Subcutaneous adipose tissue (tissue), 4 donors: ENCODE measurements around the gene NAPSA. TPM values are rescaled to one million over a fixed set of nuclear protein-coding genes. Genes with fewer than 3 reads are reported as not detected.

Experiments used
- CTCF ChIP-seq: fragments of 450-650 bp; IDR thresholded peaks from one replicate; pipeline ENCODE4 v1.5.1; 2016; ENCODE audit warnings: low read depth, mild to moderate bottlenecking, control low read depth, antibody characterized with exemption, moderate library complexity
- total RNA-seq, 4 donors: library from RNA; depleted of rRNA; stranded (reverse); fragments of >200 nt; gene quantifications; one replicate each; pipeline ENCODE4 v1.1.0, GENCODE V29; 2016

Gene NAPSA
- total RNA-seq, 4 donors from 2014 or later = 0.66 to 1.3 (median 0.85) TPM; not detected in 1

DNA sequence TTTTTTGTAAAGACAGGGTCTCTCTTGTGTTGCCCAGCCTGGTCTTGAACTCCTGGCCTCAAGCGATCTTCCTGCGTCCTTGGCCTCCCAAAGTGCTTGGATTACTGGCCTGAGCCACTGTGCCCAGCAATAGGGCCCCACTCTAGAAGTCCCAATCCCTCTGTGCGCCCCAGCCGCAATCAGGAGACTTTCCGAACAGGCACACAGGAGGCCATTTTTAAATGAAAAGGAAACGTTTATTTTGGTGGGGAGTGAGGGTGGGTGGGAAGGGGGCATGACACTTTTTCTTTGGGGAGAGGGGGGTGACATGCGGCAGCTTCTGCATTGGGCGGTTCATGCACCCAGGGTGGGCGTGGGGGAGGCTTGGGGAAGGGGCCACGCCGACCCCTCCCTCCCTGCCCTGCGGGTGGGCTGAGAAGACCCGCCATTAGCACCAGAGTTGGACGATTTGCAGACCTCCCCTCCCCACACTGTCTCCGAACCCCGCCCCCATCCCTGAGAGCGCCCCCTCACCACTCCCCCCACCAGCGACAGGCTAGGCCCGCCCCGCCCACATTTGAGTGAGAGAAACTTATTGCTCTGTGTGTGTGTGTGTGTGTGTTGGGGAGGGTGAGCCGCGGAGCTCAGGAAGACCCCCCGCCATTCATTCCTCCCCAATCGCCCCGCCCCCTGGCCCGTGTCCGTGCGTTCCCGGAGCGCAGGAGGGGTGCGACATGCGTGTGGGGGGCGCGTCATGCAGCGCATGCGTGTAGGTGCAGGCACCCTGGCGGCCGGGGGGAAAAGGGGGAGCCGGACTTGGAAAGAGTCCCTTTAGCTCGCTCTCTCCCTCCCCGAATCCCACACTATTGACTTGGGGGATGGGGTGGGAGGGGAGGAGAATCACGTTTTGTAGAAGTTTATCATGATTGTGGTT, 53.5 kb downstream of the NAPSA start:
- TF ChIP-seq CTCF = no peak

DNA sequence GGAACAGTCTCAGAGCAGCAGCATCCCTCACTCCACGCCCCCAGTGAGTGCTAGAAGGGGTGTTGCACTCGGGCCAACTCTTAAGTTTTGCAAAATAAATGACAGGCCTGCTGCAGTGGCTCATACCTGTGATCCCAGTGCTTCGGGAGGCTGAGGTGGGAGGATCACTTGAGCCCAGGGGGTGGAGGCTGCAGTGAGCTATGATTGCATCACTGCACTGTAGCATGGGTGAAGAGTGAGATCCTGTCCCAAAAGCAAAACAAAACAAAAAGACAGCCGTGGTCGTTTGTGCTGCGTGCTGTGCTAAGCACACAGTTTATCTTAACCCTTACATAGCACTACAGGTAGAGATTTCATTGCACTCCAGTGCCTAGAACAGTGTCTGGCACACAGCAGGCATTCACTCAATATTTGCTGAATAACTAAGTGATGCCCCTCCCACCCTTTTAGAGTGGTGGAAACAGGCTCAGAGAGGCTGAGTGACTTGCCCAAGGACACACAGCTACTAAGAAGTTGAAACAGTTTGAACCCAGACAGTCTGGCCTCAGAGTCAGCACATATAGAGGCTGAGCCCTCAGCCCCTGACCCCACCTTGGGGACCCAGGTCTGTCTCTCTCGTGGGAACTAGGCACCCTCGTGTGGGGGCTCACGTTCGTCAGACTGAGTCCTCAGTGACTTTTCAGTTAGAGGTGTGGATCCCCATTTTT, 54.5 kb downstream of the NAPSA start:
- TF ChIP-seq CTCF = no peak

DNA sequence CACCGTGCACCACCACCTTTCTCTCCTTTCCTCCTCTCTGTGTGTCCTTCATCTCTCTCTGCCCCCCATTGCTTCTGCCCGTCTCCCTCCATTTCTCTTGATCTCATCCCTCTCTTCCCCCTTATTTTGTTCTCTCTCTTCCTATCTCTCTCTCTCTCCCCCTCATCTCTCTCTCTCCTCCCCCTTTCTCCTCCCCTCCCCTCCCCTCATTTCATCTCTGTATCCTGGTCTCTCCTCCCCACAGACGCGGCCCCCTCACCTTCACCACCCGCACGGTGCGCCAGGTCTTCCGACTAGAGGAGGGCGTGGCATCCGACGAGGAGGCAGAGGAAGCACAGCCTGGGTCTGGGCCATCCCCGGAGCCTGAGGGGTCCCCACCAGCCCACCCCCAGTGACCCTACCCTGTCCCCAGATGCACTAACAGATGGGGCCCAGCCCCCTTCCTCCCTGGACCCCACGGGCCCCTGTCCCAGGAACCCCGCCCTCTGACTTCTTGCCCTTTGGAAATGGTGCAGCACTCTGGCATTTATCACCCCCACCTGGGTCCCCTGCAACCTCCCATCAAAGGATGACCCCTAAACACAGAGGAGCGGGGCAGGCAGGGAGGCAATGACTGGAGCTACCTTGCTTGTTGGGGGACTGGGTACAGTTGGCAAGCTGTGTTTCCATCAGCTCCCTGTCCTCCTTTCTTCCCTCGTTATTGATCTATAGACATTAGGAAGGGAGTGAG, 55.9 kb downstream of the NAPSA start:
- no peak for TF ChIP-seq CTCF

DNA sequence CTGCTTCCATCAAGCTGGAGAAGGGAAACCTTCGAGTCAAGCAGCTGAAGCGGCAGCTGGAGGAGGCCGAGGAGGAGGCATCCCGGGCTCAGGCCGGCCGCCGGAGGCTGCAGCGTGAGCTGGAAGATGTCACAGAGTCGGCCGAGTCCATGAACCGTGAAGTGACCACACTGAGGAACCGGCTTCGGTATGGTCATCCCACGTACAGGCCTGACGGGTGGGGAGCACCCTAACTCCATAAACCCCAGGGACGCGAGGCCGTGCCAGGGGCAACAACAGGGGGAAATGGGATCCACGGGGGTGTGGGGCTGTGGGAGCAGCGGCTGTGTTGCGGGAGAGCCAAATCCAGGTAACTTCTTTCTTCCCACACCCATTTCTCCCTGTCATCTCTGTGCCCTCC, 56.4 kb downstream of the NAPSA start:
- no peak for TF ChIP-seq CTCF

Other genes with a start within 250 kb of the NAPSA start
- gene IZUMO2, start 202.4 kb downstream of the NAPSA start, total RNA-seq = not detected
- 10 to 100 TPM in 2 of 4 donors, 1 to 10 TPM in 2; 8.3 to 82.1 (median 12.4) TPM for gene MYH14, start 162.0 kb downstream of the NAPSA start, total RNA-seq
- under 1 TPM; 0.16 to 0.75 (median 0.28) TPM for gene KCNC3, start 36.3 kb downstream of the NAPSA start, total RNA-seq
- 10 to 100 TPM; 39.9 to 95.9 (median 75.3) TPM for gene NR1H2, start 10.8 kb upstream of the NAPSA start, total RNA-seq
- 10 to 100 TPM in 3 of 4 donors, 1 to 10 TPM in 1; 4.1 to 15.6 (median 10.9) TPM for gene POLD1, start 18.7 kb upstream of the NAPSA start, total RNA-seq
- not detected for gene SPIB, start 53.3 kb upstream of the NAPSA start, total RNA-seq
- gene MYBPC2, start 67.3 kb upstream of the NAPSA start, total RNA-seq = not detected
- gene EMC10, start 110.9 kb upstream of the NAPSA start, total RNA-seq = 10 to 100 TPM; 10.9 to 63.4 (median 47.2) TPM
- not detected for gene GARIN5A, start 111.2 kb upstream of the NAPSA start, total RNA-seq
- gene JOSD2, start 145.6 kb upstream of the NAPSA start, total RNA-seq = 10 to 100 TPM in 3 of 4 donors, 1 to 10 TPM in 1; 6.8 to 36.5 (median 27.1) TPM
- gene ASPDH, start 148.3 kb upstream of the NAPSA start, total RNA-seq = not detected
- gene LRRC4B, start 202.8 kb upstream of the NAPSA start, total RNA-seq = under 1 TPM in 3 of 4 donors, not detected in 1; 0.19 to 0.34 (median 0.22) TPM